ENCODE results near the gene KRTAP5-6. TPM values are rescaled to one million over a fixed set of nuclear protein-coding genes. Genes with fewer than 3 reads are reported as not detected.
"Not testable (repeated sequence)": the region's sequence is repeated elsewhere in the genome, so short reads cannot be mapped to it uniquely, and the experiment has no call there.

The KRTAP5-6 gene
- polyA plus RNA-seq, 3 donors, result not detected

GRCh38 chr11:1675536-1676228, 21.3 kb upstream of the KRTAP5-6 start:
- DNase-seq (ENCODE audit: extremely low read depth in 1 of 11, low read depth in 9 of 11, low spot score in 4 of 11), result no peak

- no peak for DNase-seq (ENCODE audit: extremely low read depth in 1 of 11, low read depth in 9 of 11, low spot score in 4 of 11)
Measured at GRCh38 chr11:1676229-1676740, 20.7 kb upstream of the KRTAP5-6 start.

- DNase-seq (ENCODE audit: extremely low read depth in 1 of 11, low read depth in 9 of 11, low spot score in 4 of 11), result no peak
Measured at GRCh38 chr11:1679881-1680280, 17.1 kb upstream of the KRTAP5-6 start.

- no peak for DNase-seq (ENCODE audit: extremely low read depth in 1 of 11, low read depth in 9 of 11, low spot score in 4 of 11)
Measured at GRCh38 chr11:1682225-1682905, 14.6 kb upstream of the KRTAP5-6 start.

GRCh38 chr11:1683216-1683615, 13.8 kb upstream of the KRTAP5-6 start:
- DNase-seq (ENCODE audit: extremely low read depth in 1 of 11, low read depth in 9 of 11, low spot score in 4 of 11), result not testable (repeated sequence)

- DNase-seq (ENCODE audit: extremely low read depth in 1 of 11, low read depth in 9 of 11, low spot score in 4 of 11), result not testable (repeated sequence)
Measured at GRCh38 chr11:1683904-1684572, 13.0 kb upstream of the KRTAP5-6 start.

GRCh38 chr11:1684886-1685874, 11.8 kb upstream of the KRTAP5-6 start:
- DNase-seq (ENCODE audit: extremely low read depth in 1 of 11, low read depth in 9 of 11, low spot score in 4 of 11), result not testable (repeated sequence)

- DNase-seq (ENCODE audit: extremely low read depth in 1 of 11, low read depth in 9 of 11, low spot score in 4 of 11), result not testable (repeated sequence)
Measured at GRCh38 chr11:1686220-1686619, 10.8 kb upstream of the KRTAP5-6 start.

GRCh38 chr11:1688336-1688947, 8.6 kb upstream of the KRTAP5-6 start:
- not testable (repeated sequence) for DNase-seq (ENCODE audit: extremely low read depth in 1 of 11, low read depth in 9 of 11, low spot score in 4 of 11)

- DNase-seq (ENCODE audit: extremely low read depth in 1 of 11, low read depth in 9 of 11, low spot score in 4 of 11), result not testable (repeated sequence)
Measured at GRCh38 chr11:1689250-1690166, 7.5 kb upstream of the KRTAP5-6 start.

- DNase-seq (ENCODE audit: extremely low read depth in 1 of 11, low read depth in 9 of 11, low spot score in 4 of 11), result no peak
Measured at GRCh38 chr11:1690167-1691025, 6.6 kb upstream of the KRTAP5-6 start.

GRCh38 chr11:1691026-1691877, 5.7 kb upstream of the KRTAP5-6 start:
- no peak for DNase-seq (ENCODE audit: extremely low read depth in 1 of 11, low read depth in 9 of 11, low spot score in 4 of 11)

- no peak for DNase-seq (ENCODE audit: extremely low read depth in 1 of 11, low read depth in 9 of 11, low spot score in 4 of 11)
Measured at GRCh38 chr11:1691878-1692707, 4.9 kb upstream of the KRTAP5-6 start.

GRCh38 chr11:1692708-1693326, 4.2 kb upstream of the KRTAP5-6 start:
- no peak for DNase-seq (ENCODE audit: extremely low read depth in 1 of 11, low read depth in 9 of 11, low spot score in 4 of 11)

Data from renal cortex interstitium (tissue), 11 donors.